GM20000 (cell line): Measurements from ENCODE around the gene PPP1R26.

ENCODE experiments used
- DNase-seq: peaks from one replicate; pipeline ENCODE4 v3.0.0; 2012; ENCODE audit warnings: low spot score
- TF ChIP-seq, protein P1 (sequence below): IDR thresholded peaks from 2 replicates; pipeline ENCODE4 v1.5.1; 2012; ENCODE audit warnings: mild to moderate bottlenecking, control low read depth; ENCODE audit errors: extremely low read depth, missing control alignments

Gene PPP1R26

DNA sequence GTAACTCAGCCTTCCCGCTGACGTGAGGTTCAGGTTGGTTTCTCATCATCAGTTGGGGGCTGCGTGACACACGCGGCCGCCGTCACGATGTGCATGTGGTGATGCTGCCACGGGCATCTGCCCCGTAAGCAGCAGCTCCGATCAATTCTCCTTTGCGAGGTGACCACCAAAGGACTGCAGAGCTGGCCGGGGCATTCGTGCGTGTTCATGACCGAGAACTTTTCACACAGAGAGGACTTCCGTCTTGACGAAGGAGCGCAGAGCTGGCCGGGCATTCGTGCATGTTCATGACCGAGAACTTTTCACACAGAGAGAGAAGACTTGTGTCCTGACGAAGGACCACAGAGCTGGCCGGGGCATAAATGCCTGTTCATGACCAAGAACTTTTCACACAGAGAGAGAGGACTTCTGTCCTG lies 37.8 kb downstream of the PPP1R26 start:
- no peak for DNase-seq
- TF ChIP-seq, protein P1, sequence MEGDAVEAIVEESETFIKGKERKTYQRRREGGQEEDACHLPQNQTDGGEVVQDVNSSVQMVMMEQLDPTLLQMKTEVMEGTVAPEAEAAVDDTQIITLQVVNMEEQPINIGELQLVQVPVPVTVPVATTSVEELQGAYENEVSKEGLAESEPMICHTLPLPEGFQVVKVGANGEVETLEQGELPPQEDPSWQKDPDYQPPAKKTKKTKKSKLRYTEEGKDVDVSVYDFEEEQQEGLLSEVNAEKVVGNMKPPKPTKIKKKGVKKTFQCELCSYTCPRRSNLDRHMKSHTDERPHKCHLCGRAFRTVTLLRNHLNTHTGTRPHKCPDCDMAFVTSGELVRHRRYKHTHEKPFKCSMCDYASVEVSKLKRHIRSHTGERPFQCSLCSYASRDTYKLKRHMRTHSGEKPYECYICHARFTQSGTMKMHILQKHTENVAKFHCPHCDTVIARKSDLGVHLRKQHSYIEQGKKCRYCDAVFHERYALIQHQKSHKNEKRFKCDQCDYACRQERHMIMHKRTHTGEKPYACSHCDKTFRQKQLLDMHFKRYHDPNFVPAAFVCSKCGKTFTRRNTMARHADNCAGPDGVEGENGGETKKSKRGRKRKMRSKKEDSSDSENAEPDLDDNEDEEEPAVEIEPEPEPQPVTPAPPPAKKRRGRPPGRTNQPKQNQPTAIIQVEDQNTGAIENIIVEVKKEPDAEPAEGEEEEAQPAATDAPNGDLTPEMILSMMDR: no peak

DNA sequence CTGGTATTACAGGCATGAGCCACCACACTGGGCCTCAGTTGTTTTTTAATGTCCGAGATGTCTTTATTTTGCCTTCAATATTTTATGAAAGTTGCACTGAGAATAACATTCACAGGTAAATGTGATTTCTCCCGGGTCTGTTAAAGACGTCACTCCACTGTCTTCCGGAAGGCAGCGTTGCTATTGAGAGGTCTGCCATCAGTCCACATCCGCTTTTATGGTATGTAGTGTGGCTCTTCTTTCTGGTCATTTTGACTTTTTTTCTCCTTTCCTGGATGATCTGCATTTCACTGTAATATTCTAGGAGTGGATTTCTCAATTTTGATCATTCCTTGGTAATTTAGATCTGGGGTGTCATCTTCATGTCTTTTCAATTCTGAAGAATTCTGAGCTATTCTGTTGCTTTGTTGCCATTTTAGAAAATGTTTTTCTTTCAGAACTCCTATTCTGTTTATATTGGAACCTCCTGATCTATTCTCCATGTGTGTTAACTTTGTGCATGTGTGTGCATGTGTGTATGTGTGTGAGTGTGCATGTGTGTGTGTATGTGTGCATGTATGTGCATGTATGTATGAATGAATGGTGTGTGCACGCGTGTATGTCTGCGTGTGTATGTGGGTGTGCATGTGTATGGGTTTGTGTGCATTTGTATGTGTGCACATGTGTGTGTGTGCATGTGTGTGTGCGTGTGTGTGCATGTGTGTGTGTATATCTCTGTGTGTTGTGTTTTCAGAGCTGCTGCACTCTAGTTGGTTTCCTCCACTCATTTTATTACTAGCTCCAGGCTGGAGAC lies 39.8 kb downstream of the PPP1R26 start:
- DNase-seq: no peak
- TF ChIP-seq, protein P1: no peak

DNA sequence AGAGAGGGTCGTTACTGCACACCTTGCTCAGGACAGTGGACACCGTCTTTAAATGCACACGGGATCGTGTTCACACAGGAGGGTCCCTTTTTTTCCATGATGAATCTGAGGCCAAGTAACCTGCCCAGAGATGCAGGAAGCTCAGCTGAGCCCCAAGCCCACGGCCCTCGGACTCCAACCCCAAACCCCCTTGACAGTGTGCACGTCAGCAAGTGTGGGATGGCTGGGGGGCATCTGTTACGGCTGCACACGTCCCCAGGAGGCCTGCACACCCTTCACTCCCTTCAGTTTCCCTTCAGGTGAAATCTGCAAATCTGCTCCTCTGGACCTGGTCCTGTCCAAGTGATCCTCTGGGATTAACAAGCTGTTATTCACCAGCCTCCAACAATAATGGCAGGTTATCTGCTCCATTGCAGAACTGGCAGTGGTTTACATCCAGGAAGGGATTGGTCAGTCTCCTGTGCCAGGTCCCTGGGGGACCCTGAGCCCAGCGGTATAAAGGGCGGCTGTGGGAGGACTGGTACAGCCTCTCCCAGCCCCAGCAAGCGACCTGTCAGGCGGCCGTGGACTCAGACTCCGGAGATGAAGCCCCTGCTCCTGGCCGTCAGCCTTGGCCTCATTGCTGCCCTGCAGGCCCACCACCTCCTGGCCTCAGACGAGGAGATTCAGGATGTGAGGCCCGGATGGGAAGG lies 41.5 kb downstream of the PPP1R26 start, which contains the start of gene LCN1:
LCN1 (plus strand) TSS at position 525 of the 692 bp plus-strand sequence; CDS start at position 583, 58 bp downstream.
- no peak for DNase-seq
- TF ChIP-seq, protein P1: no peak

DNA sequence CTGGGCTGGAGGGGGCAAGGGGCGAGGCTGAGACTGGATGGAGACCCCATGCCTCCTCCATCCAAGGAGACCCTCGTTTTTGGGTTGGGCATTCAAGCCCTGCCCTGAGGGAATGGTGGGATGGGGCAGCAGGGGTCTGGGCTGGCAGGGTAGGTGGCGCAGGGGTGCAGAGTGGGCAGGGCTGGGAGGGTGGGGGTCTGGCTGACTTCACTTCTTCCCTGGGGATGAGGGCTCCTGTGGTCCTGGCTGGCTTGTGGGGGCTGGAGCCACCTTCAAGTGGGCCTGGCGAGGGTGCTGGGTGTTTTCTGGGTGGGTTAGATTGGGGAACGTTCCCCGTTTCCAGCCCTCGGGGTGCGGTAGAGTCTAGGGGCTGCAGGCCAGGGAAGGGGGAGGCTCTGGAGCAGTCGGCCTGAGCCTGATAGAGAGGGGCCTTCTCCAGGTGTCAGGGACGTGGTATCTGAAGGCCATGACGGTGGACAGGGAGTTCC lies 42.1 kb downstream of the PPP1R26 start:
- DNase-seq: no peak
- TF ChIP-seq, protein P1: no peak

DNA sequence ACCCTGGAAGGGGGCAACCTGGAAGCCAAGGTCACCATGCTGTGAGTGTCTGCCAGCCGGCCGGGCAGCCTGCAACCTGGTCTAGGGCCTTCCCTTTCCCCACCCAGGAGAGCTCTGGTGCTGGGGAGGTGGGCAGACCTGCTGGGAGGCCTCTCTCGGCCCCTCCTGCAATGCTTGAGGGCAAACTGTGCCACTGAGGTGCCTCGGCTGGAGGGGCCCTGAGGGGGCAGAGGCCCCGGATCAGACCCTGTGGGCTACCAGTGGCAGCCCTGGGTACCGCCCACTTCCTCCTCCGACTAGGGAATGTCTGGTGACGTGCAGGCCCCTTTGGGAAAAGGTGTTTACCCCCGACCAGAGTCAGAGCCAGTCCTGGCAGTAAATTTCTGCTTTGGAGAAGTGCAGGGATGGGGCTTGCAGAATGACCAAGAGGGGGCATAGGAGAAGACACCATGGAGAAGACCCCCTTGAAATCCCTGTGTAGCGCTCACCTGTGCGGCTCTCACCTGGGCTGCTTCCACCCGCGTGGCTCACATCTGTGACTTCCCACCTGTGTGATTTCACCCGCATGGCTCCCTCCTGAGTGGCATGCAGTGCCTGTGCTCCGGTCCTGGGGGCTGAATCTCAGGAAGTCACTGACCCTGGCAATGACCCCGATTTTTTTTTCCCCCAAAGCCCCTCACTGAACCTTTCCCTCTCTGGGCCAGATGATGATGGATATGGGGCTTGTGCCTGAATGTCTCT lies 42.7 kb downstream of the PPP1R26 start:
- TF ChIP-seq, protein P1: no peak
- DNase-seq: no peak

DNA sequence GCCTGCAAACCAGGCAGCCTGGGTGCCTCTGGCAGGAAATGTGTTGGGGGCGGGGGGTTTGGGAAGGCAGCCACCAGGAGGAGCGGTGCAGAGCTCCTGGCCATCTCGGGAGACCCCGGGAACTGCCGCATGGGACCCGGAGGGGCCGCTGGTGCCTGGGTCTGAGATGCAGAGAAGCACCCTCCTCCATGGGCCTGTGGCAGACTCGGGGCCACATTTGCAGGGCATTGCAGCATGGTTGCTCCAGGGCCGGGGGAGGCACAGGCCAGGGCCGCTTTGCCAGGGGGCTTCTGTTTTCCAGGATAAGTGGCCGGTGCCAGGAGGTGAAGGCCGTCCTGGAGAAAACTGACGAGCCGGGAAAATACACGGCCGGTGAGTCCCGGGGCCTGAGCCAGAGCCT lies 43.3 kb downstream of the PPP1R26 start:
- no peak for DNase-seq
- TF ChIP-seq, protein P1: no peak
